HTR-8/SVneo (cell line): ENCODE data around the gene RFNG.

Experiments used
- DNase-seq: peaks from one replicate; pipeline ENCODE4 v3.0.0; 2011; ENCODE audit warnings: low spot score, mixed read lengths; ENCODE audit not compliant: insufficient read length
- FAIRE-seq: peaks from 2 replicates; lab custom pipeline; 2011; peaks lifted over from hg19 to GRCh38; lab: Jason Lieb, UNC

RFNG gene, protein sequence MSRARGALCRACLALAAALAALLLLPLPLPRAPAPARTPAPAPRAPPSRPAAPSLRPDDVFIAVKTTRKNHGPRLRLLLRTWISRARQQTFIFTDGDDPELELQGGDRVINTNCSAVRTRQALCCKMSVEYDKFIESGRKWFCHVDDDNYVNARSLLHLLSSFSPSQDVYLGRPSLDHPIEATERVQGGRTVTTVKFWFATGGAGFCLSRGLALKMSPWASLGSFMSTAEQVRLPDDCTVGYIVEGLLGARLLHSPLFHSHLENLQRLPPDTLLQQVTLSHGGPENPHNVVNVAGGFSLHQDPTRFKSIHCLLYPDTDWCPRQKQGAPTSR

DNA sequence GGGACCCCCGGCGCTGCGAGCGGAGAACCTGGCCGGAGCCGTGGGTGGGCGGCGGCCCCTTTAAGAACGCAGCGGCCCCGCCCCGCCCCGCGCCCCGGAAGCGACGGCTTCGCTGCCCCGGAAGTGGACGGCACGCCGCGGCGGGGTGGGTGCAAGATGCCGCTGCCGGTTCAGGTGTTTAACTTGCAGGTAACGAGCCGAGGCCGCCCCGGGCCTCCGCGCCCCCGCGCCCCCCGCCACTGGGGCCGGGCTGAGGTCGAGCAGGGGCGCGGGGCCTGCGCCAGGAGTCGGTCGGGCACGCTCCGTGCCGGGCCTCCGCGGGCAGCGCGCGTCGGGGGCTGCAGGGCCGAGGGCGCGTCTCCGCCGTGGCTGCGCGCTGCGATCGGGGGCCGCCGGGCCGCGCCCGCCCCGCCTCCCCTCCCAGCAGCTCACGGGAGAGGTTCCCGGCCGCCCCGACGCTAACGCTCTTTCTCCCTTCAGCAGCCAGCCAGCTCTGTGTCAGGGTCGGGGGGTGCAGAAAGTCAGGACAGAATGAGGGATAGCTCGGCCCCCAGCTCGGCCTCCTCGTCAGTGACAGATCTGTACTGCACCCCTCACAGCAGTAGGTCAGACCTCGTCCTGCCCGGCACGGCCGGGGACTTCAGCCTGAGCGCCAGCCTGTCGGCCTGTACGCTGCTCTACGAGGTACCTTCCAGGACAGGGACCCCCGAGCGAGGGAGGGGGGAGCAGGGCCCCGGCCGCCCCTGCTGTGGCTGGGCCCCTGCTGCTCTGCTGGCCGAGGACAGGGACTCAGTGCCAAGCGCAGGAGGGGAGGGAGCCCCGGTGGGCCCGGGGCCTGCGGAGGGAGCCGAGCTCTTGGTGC, at the start of gene RFNG, which contains the start of gene GPS1:
Gene RFNG (minus strand): TSS at position 36 of the 862 bp plus-strand sequence. CDS start 45 bp downstream, outside the sequence.
Gene GPS1 (plus strand): TSS at position 123 of the 862 bp plus-strand sequence. CDS start 34 bp downstream, at position 157.
- DNase-seq (peak; percentile 78), FAIRE-seq (no peak)

DNA sequence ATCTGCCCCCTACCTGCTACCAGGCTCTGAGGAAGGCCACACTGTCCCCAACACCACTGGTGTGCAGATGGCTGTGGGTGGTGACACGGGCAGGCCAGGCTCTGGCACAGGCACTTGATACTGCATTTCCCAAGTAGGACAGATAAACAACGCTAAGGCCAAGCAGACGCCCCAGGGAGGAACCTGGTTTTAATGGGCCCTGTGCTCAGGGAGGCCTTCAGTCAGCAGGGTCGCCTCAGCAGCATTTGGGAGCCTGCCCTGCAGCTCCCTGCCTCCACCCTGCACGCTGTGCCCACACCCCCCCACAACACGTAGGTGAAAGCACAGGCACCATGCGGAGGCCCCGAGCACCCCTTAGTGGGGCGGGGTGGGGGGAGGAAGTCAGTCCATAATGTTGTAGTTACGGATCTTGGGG, 49.7 kb upstream of the RFNG start:
- no peak for FAIRE-seq

DNA sequence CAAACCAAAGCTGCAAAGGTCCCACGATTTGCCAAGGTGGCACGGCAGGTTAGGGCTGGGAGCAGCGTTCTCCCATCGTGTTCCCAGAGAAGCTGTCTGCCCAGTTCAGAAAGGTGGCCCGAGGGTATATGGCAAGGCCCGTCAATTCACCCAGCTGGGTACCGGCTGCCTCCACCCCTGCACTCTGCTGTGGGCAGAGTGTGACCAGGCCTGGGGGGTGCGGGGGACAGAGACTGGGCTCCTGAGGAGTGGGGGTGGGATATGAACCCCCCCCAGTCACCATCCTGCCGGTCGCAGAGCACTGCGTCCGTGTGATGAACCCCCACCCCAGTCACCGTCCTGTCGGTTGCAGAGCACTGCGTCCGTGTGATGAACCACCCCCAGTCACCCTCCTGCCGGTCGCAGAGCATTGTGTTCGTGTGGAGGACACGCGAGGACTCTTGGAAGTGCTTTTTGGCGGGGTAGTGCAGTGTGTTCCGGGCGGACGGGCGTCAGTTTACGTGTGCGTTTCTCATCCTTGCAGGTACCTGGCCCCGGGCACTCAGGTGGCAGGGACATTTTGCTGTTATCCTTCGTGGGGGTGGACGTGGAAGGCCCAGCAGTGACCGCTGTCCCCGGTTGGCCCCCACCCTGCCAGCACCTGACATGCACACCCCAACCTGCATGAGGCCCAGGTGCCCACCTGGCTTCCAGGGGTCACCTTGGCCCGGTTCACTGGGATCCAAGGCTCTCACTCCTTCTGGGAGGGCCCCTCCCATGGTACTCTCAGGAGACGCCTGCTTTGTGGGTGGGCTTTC, 49.1 kb upstream of the RFNG start:
- no peak for FAIRE-seq
- no peak for DNase-seq

More for the DNA sequence above, 49.7 kb upstream of the RFNG start:
- DNase-seq: no peak

DNA sequence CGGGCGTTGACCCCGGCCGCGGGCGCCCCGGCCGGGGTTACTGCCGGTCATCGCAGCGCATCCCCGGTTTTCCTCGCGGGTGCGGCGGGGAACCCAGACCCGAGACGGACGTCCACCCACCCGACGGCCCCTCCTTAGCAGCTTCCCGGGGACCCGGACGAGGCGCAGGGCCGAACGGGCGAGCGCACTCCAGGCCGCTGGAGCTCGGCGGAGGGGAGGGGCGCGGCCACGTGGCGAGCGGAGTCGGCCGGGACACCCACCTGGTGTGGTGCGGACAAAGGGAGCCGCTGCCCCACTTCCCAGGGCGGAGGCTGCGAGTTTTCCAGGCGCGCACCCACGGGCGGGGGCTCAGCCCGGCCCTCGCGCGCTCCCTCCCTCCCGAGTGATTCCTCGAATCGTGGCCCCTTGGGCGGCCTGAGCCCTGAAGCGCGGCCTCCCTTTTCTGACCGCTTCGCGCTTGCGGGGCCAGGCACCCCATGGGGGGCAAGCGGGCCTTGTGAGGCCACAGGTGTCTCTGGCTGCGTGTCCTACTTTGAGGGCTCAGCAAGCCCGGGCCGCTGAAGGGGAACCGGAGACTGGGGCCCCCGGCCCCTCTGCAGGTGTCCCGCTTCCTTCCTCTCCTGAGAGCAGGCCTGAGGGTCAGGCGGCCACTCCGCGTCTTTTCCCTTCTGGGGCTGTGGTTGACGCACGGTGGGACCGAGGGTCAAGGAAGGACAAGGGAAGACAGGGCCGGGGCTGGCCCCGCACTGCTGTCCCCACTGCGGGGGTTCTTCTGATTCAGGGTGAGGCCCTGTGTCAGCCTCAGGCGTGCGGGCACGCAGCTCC, 47.5 kb upstream of the RFNG start:
- FAIRE-seq (no peak), DNase-seq (no peak)

DNA sequence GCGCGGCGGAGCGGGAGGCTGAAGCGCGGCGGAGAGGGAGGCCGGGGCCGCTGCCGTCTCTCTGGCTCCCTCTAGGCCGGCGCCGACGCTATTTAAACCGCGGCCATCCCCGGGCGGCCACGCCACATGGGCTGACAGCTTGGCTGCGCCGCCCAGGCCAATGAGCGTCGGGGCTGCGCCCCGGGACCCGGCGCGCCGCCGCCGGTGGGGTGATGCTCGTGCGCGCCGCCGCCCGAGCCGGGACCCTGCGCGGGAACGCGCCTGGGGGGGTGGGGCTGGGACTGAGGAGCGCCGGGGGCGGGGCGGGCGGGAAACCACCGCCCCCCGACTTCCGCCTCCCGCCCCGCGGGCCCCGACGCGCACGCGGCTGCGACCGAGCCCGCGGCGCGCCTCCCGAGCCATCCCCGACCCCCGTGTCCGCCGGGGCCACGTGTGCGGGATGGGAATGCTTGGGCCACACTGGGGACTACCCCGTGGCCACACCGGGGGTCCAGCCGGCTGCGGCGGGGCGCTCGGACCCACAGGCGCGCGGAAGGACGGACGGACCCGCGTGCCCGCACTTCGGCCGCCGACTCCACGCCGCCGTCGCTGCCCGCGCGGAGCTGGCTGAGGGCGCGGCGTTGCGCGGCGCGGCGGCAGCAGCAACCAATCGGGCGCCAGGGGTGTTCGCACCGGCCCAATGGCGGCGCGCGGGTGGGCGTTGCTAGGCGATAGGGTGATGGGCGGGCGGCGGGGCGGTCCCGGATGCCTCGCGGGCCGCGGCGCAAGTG, 46.7 kb upstream of the RFNG start, which contains the start of gene FASN:
Gene FASN (minus strand): TSS at position 68 of the 770 bp plus-strand sequence. CDS start 1,791 bp downstream, outside the sequence.
- FAIRE-seq (peak; percentile 94), DNase-seq (peak; percentile 100)

DNA sequence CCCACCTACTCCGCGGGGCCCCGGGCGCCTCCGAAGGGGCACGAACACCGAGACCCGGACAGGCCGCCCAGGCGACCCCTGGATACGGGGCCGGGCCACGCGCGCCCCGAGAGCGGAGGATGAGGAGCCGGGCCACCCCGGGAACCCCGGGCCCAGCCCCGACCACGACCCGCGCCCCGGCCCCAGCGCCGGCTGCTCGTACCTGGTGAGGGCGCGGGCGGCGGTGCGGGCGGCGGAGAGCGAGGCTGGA, 46.2 kb upstream of the RFNG start:
- FAIRE-seq (no peak), DNase-seq (no peak)

DNA sequence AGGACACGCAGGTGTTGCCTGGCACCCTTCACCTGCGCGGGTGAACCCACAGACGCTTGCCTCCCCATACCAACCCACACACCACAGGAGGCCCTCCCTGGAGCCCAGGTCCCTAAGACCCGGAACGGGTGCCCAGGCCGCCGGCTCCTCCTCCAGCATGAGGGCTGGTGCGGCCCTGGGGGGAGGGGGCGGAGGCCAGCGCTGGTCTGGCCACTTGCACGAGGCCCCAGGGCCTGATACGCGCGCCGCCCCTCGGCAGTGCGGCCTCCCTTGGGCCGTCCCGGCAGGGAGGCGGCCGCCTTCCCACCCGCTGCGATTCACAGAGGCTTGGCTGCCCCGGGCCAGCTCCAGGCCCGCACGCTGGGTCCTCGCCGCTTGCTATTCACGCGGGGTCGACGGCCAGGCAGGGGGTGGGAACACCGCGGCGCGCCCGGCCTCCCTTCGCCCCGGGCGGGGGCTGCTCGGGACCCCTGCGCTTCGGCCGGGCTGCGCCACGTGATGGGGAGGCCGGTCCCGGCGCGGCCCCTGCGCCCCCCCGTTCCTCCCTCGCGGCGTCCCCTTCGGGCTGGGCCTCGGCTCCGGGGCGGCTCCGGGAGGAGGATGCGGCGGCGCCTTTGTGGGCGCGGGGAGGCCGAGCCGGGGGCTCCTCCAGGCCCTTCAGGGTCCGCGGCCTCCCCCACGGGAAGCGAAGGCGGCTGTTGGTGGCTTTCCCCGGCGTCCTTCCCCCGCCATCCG, 45.7 kb upstream of the RFNG start:
- no peak for FAIRE-seq
- DNase-seq: peak; percentile 37

DNA sequence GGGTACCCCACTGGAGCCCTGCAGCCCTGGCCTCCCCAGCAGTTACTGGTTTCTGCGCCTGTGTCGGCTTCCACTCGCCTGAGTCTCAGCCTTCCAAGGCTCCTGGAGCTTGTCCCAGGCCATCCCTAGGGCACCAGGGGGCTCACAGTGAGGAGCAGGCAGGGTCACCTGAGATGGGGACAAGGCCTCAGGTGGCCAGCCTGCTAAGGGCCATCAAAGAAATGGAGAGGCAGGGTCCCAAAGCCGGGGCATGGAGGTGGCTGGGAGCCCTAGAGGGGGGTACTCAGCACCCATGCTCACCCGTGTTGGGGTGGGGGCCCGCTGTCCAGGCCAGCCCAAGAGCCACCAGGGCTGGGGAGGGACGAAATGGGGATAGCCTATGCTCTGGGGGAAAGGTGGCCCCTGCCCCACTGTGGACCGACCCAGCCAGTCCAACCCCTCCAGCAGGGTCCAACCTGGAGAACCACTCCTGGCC, 45.1 kb upstream of the RFNG start:
- FAIRE-seq: no peak

DNA sequence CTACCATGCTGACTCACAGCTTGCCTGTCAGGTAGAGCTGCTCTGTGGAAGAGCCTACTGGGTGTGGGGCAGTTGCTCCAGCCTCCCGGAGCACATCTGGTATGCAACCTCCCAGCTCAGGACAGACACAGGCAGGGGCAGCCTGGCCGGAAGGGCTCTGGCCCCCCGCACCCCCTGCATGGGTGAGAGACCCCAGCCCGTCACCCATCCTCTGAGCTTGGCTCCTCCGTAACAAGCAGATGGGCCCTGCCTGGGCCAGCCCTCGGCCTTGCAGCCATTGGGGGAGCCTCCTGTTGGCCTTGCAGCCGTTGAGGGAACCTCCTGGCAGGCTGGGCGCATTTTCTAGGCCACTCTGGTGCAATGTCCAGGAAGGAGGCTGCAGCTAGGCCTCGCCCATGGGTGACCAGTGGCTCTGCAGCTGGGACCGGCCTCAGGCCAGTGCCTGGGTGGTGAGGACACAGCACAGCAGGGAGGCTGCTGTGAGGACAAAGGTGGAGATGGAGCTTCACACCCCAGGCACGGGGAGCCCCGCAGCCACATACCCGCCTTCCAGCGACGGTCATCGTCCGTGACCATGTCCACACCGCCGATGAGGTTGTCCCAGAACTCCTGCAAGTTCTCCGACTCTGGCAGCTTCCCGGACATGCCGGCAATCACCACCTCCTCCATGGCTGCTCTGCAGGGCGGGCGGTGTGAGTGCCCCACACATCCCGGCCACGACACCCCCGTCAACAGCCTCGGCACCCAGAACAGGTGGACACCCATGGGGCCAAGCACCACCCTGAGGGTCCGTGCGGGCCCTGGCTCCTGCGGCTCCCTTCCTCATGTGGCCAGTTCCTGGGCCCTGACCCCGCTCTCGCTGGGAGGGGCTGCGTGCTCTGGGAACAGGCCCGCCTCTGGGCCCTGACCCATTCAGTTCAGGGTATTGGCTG, 44.4 kb upstream of the RFNG start:
- FAIRE-seq: no peak
- DNase-seq: no peak

More for the DNA sequence above, 45.1 kb upstream of the RFNG start:
- no peak for DNase-seq

DNA sequence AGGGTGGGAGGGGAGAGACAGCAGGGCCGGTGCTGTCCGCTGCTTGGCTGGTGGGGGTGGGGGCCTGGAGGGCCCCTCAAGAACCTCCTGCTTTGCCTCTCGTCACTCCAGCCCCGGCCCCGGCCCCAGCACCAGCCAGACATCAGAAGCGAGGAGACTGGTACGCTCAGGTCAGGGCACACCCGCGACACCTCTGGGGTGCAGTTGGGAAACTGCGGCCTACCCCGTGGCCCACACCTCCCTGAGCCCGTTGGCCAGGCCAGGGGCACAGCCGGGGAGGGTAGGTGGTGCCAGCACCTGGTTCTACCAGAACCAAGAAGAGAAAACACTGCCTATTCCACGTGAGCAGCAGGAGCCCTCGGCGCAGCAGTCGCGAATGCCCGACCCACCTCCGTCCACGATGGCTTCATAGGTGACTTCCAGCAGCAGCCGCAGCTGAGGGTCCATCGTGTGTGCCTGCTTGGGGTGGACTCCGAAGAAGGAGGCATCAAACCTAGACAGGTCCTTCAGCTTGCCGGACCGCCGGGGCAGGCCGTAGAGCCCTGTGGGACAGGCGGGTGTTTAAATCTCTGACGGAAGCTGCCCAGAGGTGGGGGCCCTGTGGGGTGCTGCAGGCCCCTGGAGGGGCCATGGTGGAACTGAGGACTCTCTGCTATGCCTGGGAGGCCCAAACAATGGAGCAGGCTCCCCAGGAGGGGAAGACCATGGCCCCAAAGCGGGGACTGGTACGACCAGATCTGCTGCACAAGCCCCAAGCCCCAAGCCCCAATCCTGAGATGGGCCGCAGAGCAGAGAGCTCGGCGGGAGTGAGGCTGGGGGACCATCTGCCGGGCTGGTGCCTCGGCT, 43.5 kb upstream of the RFNG start:
- DNase-seq (no peak), FAIRE-seq (no peak)

DNA sequence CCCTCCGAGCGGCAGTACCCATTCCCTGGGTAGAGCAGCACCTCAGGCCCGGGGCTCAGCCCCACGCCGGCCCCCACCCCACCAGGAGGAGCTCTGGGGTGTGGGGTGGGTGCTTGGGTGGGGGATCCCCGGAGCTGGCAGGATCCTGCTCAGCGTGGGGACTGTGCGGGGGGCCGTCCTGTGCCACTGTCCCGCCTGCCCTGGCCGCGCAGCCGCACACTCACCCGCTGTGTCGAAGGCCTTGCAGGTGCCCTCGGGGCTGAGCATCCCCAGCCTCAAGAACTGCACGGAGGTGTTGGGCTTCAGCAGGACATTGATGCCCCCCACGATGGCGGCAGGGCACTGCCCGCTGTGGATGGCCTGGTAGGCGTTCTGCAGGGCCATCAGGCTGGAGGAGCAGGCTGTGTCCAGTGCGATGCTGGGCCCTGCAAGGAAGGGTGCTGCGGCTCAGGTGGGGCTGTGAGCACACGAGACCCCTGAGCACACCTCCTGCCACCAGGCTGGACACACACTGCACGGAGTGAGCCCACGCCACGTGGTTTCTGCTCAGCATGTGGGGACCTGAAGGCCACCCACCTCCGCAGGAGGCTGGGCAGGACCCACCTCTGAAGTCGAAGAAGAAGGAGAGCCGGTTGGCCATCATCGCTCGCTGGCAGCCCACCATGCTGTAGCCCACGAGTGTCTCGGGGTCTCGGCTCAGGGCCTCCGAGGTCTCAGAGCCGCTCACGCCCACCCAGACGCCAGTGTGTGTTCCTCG, 41.6 kb upstream of the RFNG start:
- FAIRE-seq (no peak), DNase-seq (no peak)

DNA sequence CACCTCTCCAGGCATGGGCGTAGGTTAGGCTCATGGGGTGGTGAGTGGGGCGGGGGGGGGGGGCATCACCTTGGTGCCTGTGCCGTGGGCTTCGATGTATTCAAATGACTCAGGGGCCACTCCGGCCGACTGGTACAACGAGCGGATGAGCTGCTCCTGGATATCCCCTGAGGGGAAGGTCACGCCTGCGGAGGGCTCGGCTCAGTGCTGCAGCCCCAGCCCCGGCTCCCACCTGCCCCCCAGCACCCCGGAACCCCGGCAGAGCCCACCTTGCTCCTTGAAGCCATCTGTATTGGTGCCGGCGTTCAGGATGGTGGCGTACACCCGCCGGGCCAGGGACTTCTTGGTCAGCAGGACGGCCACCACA, 41.0 kb upstream of the RFNG start:
- FAIRE-seq: no peak
- no peak for DNase-seq

DNA sequence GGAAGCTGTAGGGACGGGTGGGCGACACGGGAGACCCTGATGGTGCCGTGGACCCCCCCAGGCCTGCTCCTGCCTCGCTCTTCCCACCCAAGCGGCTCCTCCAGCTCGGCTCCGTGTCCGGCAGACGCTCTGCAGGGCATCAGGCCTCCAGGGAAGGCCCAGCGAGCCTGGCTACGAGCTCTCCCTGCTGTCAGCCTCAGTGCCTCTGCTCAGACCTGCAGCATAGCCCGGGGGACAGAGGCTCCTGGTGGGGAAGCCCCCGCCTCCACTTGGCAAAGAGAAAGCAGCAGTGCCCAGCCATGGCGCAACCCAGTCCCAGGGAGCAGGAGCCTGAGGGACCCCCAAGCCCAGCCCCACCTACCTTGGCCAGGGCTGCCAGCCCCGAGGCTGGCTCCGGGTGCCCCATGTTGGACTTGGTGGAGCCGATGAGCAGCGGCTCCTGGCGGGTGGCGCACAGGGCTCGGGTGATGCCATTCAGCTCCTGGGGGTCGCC, 40.5 kb upstream of the RFNG start:
- no peak for FAIRE-seq
- no peak for DNase-seq

DNA sequence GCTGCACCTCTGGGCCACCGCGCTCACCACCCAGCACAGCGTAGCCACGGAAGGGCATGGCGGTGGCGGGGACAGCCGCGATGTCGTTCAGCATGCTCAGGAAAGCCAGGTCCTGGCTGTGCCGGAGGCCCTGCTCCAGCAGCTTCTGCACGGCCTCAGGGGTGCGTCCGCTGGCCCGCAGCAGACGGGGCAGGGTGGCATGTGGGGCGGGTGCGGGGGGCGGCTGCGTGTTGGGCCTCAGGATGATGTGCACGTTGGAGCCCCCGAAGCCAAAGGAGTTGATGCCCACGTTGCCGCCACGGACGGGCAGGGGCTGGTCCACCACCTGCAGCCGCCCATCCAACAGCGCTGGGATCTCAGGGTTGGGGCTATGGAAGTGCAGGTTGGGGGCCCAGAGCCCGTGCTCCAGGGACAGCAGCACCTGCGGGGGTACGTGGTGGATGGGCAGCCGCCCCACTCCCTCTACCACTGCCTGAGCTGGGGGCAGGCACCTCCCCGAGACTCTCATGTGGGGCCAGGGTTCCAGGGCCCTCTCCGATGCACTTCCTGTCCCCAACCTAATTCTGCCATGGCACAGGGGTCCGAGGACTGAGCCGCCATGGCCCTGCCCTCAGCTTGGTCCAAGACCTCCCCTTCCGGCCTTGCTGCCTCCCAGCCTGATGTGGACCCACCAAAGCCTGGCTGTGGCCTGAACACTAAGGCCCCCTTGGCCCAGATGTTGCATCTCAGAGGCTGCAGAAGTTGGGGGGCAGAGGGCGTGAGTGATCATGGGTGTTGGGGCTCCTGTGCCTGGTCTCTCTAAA, 39.9 kb upstream of the RFNG start:
- no peak for FAIRE-seq
- no peak for DNase-seq
